Kidney (tissue), 14 donors: ENCODE data around the gene CASP3. TPM values are rescaled to one million over a fixed set of nuclear protein-coding genes. Genes with fewer than 3 reads are reported as not detected.
"Not testable (repeated sequence)": the region's sequence is repeated elsewhere in the genome, so short reads cannot be mapped to it uniquely, and the experiment has no call there.

Source experiments
- DNase-seq, 5 donors: peaks; one replicate each; pipeline ENCODE4 v3.0.0-alpha.2; 2013 to 2020
- FAIRE-seq: peaks from 2 replicates; lab custom pipeline; 2012; peaks lifted over from hg19 to GRCh38; lab: Jason Lieb, UNC
- H3K27ac ChIP-seq, 2 donors: one replicate each; pipeline ENCODE4 v1.7.0; 2013; ENCODE audit warnings: low read depth in 2 of 2, low read length in 2 of 2, inconsistent platforms in 1 of 2
- H3K27me3 ChIP-seq: one replicate; pipeline ENCODE4 v1.7.1; 2013; ENCODE audit warnings: low read length, inconsistent platforms; ENCODE audit not compliant: control insufficient read depth, insufficient read depth
- H3K36me3 ChIP-seq, 3 donors: one replicate each; pipeline versions ENCODE4 v1.7.0 to v1.7.1; 2013; ENCODE audit warnings: low read length in 3 of 3, control low read depth in 1 of 3, inconsistent platforms in 1 of 3; ENCODE audit not compliant: insufficient read depth in 3 of 3, control insufficient read depth in 2 of 3
- H3K4me1 ChIP-seq, 3 donors: one replicate each; pipeline versions ENCODE4 v1.7.0 to v1.7.1; 2013; ENCODE audit warnings: low read length in 3 of 3, inconsistent platforms in 1 of 3, low read depth in 1 of 3; ENCODE audit not compliant: control insufficient read depth in 2 of 3, insufficient read depth in 2 of 3
- H3K4me3 ChIP-seq, 3 donors: one replicate each; pipeline versions ENCODE4 v1.7.0 to v1.8.1; 2013; ENCODE audit warnings: low read length in 3 of 3, control low read depth in 1 of 3, inconsistent platforms in 1 of 3
- H3K9ac ChIP-seq, 3 donors: one replicate each; pipeline versions ENCODE4 v1.7.0 to v1.7.1; 2013; ENCODE audit warnings: low read length in 3 of 3, control low read depth in 1 of 3, inconsistent platforms in 1 of 3
- H3K9me3 ChIP-seq, 3 donors: one replicate each; pipeline versions ENCODE4 v1.7.0 to v1.7.1; 2013; ENCODE audit warnings: low read length in 3 of 3, control low read depth in 1 of 3, inconsistent platforms in 1 of 3; ENCODE audit not compliant: control insufficient read depth in 2 of 3, insufficient read depth in 1 of 3
- CTCF ChIP-seq: IDR thresholded peaks from 3 replicates; pipeline ENCODE4 v1.5.1; 2012; ENCODE audit warnings: mild to moderate bottlenecking, moderate library complexity, borderline replicate concordance; ENCODE audit not compliant: insufficient read depth; ENCODE audit errors: extremely low read depth
- intact Hi-C: fragments of 100-400 bp; cut with DNase I; formaldehyde crosslinking; loops from one replicate; pipeline ENCODE4 v1.11.1; 2022
- polyA plus RNA-seq: library from polyadenylated mRNA; stranded (reverse); fragments of 350-450 nt; fragmentation: Illumina TruSeq; extraction: RNeasy Lipid Tissue Mini Kit (QIAGEN cat#74804); gene quantifications from one replicate; pipeline ENCODE4 v1.2.3, GENCODE V29; 2014; ENCODE audit warnings: low read depth, low replicate concordance; ENCODE audit not compliant: insufficient read depth
- total RNA-seq: library from RNA; stranded (reverse); fragmentation: NEBNext Ultra II Directional; extraction: Animal tissue kit (Norgen Biotek cat#: 25700); gene quantifications from one replicate; pipeline ENCODE4 v1.2.1, GENCODE V29; 2021
- donor health status: control.
- donor health status: control.
- donor health status: control.
- donor health status: control.
- donor health status: control.
- donor health status: DM: yes; HTN: yes; CAD: no.
- donor health status: Normal renal cell carcinoma (clear cell type).

The CASP3 gene
- total and polyA plus RNA-seq, 2 donors from 2014 or later: 7.3 to 22.4 TPM

GRCh38 chr4:184624972-184625554 lies 24.2 kb downstream of the CASP3 start:
- intact Hi-C loops: no loop called here
- Histone ChIP-seq H3K4me3 (no peak overlapping the region), H3K27ac (no peak overlapping the region), H3K9ac (no peak overlapping the region), H3K4me1 (no peaks in the 10 kb centered on the region), H3K9me3 (no peaks in the 10 kb centered on the region), H3K36me3 (peaks cover 4 to 20% (median 7%) of the 10 kb centered on the region in 3 donors), H3K27me3 (no peaks in the 10 kb centered on the region)
- no peak for TF ChIP-seq CTCF
- DNase-seq: no peak
- FAIRE-seq: no peak

DNA sequence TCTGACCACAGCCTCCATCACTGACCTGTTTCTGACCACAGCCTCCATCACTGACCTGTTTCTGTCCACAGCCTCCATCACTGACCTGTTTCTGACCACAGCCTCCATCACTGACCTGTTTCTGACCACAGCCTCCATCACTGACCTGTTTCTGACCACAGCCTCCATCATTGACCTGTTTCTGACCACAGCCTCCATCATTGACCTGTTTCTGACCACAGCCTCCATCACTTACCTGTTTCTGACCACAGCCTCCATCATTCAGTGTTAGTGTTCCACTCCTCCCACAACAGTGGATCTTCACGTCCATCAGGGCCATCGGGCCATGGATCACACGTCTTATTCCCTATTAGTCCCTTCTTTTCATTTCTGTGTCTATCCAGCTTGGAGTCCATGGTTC lies 24.7 kb downstream of the CASP3 start:
- H3K9ac ChIP-seq, H3K4me1 ChIP-seq, intact Hi-C loops, H3K9me3 ChIP-seq, H3K27ac ChIP-seq, H3K4me3 ChIP-seq, FAIRE-seq, DNase-seq, H3K27me3 ChIP-seq: not testable (repeated sequence)
- H3K36me3 ChIP-seq: peaks cover 2 to 15% (median 4%) of the 10 kb centered on the region in 3 donors

- Histone ChIP-seq H3K4me1 (no peaks in the 10 kb centered on the region), H3K4me3 (no peak overlapping the region), H3K27me3 (no peaks in the 10 kb centered on the region), H3K27ac (no peak overlapping the region), H3K9ac (no peak overlapping the region), H3K36me3 (no peaks in the 10 kb centered on the region), H3K9me3 (no peaks in the 10 kb centered on the region)
- no peak for DNase-seq
- FAIRE-seq: no peak
- TF ChIP-seq CTCF: no peak
- intact Hi-C loops: no loop called here
These were observed 27.7 kb downstream of the CASP3 start for GRCh38 chr4:184621518-184621917.

DNA sequence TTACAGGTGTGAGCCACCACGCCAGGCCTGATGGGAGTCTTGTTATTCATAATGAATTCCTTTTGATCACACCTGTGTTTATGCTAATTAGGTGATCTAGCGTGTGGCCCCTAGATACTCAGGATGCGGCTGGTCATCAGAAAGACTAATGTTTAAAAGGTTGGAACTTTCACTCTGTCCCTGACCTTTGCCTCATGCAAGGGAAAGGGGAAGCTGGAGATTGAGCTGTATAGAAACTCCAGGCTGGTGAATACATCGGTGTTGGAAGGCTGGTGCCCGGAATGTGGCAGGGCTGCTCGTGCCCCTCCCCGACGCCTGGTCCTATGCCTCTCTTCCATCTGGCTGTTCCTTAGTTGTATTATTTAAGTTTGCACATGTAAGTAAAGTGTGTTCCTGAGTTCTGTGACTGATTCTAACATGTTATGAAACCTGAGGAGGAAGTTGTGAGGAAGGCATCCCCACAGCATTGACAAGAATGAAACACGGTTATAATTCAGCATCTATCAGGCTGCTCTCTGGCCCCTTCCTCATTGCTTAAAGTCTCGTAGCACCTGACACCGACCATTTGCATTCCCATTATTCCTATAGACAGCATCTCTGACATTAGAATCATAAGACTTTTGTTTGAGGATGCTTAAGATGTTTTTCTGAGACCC lies 28.9 kb downstream of the CASP3 start:
- H3K4me1 ChIP-seq: no peaks in the 10 kb centered on the region
- H3K27ac ChIP-seq: no peak overlapping the region
- FAIRE-seq (no peak), DNase-seq (no peak)
- H3K9ac ChIP-seq: no peak overlapping the region
- H3K36me3 ChIP-seq: no peaks in the 10 kb centered on the region
- no peak for TF ChIP-seq CTCF
- no peaks in the 10 kb centered on the region for H3K9me3 ChIP-seq
- no peaks in the 10 kb centered on the region for H3K27me3 ChIP-seq
- intact Hi-C loops: no loop called here
- no peak overlapping the region for H3K4me3 ChIP-seq
